GM12878 (cell line): Measurements from ENCODE around the gene OR4D5. TPM values are rescaled to one million over a fixed set of nuclear protein-coding genes. Genes with fewer than 3 reads are reported as not detected.

Experiments used
- ATAC-seq: fragments of 200-7000 bp; cut with Tn5 transposase; 3 replicates; pipeline ENCODE4 v1.9.1; 2020; ENCODE audit warnings: mild to moderate bottlenecking, moderate library complexity
- BruUV-seq: library from RNA; stranded (reverse); fragments of 400-500 nt; replicated peaks from 2 replicates; lab custom pipeline; 2021; lab: Mats Ljungman, UMichigan
- CTCF ChIA-PET: fragments of 300-600 bp; sonication (Branson Sonifier 250); formaldehyde crosslinking; extraction: SDS; loops from one replicate; lab custom pipeline; 2021; ENCODE audit warnings: inconsistent platforms; lab: Yijun Ruan, JAX
- POLR2A ChIA-PET: fragments of 350-600 bp; formaldehyde crosslinking; extraction: SDS; loops from one replicate; lab custom pipeline; 2021; ENCODE audit warnings: inconsistent platforms; lab: Charles Lee
- RAD21 ChIA-PET: fragments of 300-600 bp; sonication (Branson Sonifier 250); formaldehyde crosslinking; loops from one replicate; lab custom pipeline; 2023; ENCODE audit warnings: antibody characterized with exemption; ENCODE audit not compliant: unreplicated experiment; lab: Charles Lee
- SMC1A ChIA-PET: fragments of 300-600 bp; sonication (Branson Sonifier 250); formaldehyde crosslinking; loops from one replicate; lab custom pipeline; 2023; ENCODE audit not compliant: unreplicated experiment, uncharacterized antibody; lab: Charles Lee
- DNase-seq: peaks from one replicate; pipeline ENCODE4 v3.0.0-alpha.2; 2011; ENCODE audit warnings: low read depth, low spot score
- FAIRE-seq: peaks from 3 replicates; lab custom pipeline; 2011; peaks lifted over from hg19 to GRCh38; lab: Jason Lieb, UNC
- H2AFZ ChIP-seq: 2 replicates; pipeline ENCODE4 v1.6.0; 2011; ENCODE audit warnings: low read depth, low read length, control low read depth; ENCODE audit not compliant: control insufficient read depth
- H3K27ac ChIP-seq: 2 replicates; pipeline ENCODE4 v1.5.1; 2011; ENCODE audit warnings: control low read depth; ENCODE audit not compliant: control insufficient read depth, insufficient read depth
- H3K27me3 ChIP-seq, 2 experiments: replicated peaks in 1 of 2; 2 replicates each; pipeline versions ENCODE4 v1.6.0 to v1.6.1; 2011; ENCODE audit warnings: low read length in 1 of 2; ENCODE audit not compliant: control insufficient read depth in 2 of 2, insufficient read depth in 2 of 2
- H3K36me3 ChIP-seq, 2 experiments: 2 replicates each; pipeline ENCODE4 v1.5.1; 2011; ENCODE audit warnings: low read length in 1 of 2; ENCODE audit not compliant: control insufficient read depth in 2 of 2, insufficient read depth in 2 of 2
- H3K4me1 ChIP-seq: 2 replicates; pipeline ENCODE4 v1.6.1; 2011; ENCODE audit warnings: mild to moderate bottlenecking, low read length, moderate library complexity, mixed read lengths; ENCODE audit not compliant: control insufficient read depth, insufficient read depth
- H3K4me2 ChIP-seq: 2 replicates; pipeline ENCODE4 v1.6.0; 2011; ENCODE audit warnings: control low read depth; ENCODE audit not compliant: control insufficient read depth, insufficient read depth
- H3K4me3 ChIP-seq: fragments of 200-600 bp; sonication (generic); 2 replicates; pipeline ENCODE4 v1.5.1; 2016
- H3K79me2 ChIP-seq: 2 replicates; pipeline ENCODE4 v1.6.0; 2011; ENCODE audit warnings: low read length; ENCODE audit not compliant: control insufficient read depth, insufficient read depth
- H3K9ac ChIP-seq: 2 replicates; pipeline ENCODE4 v1.8.0; 2011; ENCODE audit warnings: low read length, control low read depth, mixed read lengths; ENCODE audit not compliant: control insufficient read depth, insufficient read depth
- H3K9me3 ChIP-seq: replicated peaks from 3 replicates; pipeline ENCODE4 v1.5.1; 2011; ENCODE audit warnings: mild to moderate bottlenecking, low read length; ENCODE audit not compliant: control insufficient read depth, insufficient read depth
- H4K20me1 ChIP-seq: 2 replicates; pipeline ENCODE4 v1.6.0; 2011; ENCODE audit not compliant: control insufficient read depth, insufficient read depth
- EED ChIP-seq: sonication (generic); IDR thresholded peaks from 2 replicates; pipeline ENCODE4 v1.6.1; 2016; ENCODE audit warnings: antibody characterized with exemption, low read depth
- MYC ChIP-seq: IDR thresholded peaks from 2 replicates; pipeline ENCODE4 v1.6.1; 2011; ENCODE audit warnings: mild to moderate bottlenecking, low read length, moderate library complexity, inconsistent platforms; ENCODE audit not compliant: insufficient read depth, insufficient replicate concordance, insufficient read length, severe bottlenecking
- POU2F2 ChIP-seq: IDR thresholded peaks from 3 replicates; pipeline ENCODE4 v1.6.1; 2011; ENCODE audit warnings: low read depth, mild to moderate bottlenecking, low read length, borderline replicate concordance
- RAD21 ChIP-seq: IDR thresholded peaks from 2 replicates; pipeline ENCODE4 v1.6.1; 2011; ENCODE audit warnings: mild to moderate bottlenecking, low read depth, low read length, moderate library complexity; ENCODE audit not compliant: insufficient read depth
- STAT3 ChIP-seq: IDR thresholded peaks from 2 replicates; pipeline ENCODE4 v1.6.1; 2011; ENCODE audit warnings: low read depth, low read length, improper control_type of control experiment
- WGBS: methylation state at CpG from one replicate; pipeline ENCODE4 v1.1.6; 2016; ENCODE audit warnings: low lambda C conversion rate; ENCODE audit not compliant: insufficient replicate concordance, insufficient coverage; ENCODE audit errors: missing lambda C conversion rate; 5-methylcytosine and 5-hydroxymethylcytosine counted together
- in situ Hi-C: fragments of 300-500 bp; cut with MboI; formaldehyde crosslinking; loops from 9 replicates; pipeline ENCODE4 v1.14.3; 2018; ENCODE audit warnings: mixed read lengths
- intact Hi-C: fragments of 100-400 bp; cut with micrococcal nuclease; formaldehyde crosslinking; loops from one replicate; pipeline ENCODE4 v1.14.2; 2022; ENCODE audit not compliant: unreplicated experiment
- polyA plus RNA-seq, 11 experiments: library from polyadenylated mRNA; depleted of rRNA in 4 of 11; unstranded in 6 of 11; stranded (reverse) in 5 of 11; fragments of >200 nt; fragmentation: Nextera tagmentation in 4 of 11; fragmentation: Illumina TruSeq in 1 of 11; extraction: Ambion mirVana in 4 of 11; extraction: Trizol in 1 of 11; gene quantifications; 1 replicate in 1 of 11; 2 replicates in 10 of 11; pipeline versions ENCODE4 v1.2.1 to v1.2.3, GENCODE V29; 2011 to 2016; ENCODE audit warnings: inconsistent platforms in 2 of 11, missing spikeins in 2 of 11, low read depth in 1 of 11
- total RNA-seq, 4 experiments: library from RNA; depleted of rRNA in 3 of 4; stranded (reverse); fragments of >200 nt in 3 of 4; fragmentation: Illumina TruSeq in 1 of 4; extraction: Trizol in 1 of 4; gene quantifications; 2 replicates each; pipeline versions ENCODE4 v1.2.1 to v1.2.3, GENCODE V29; 2013 to 2021
- TF ChIP-seq, protein P1 (sequence below): fragments of 450-650 bp; IDR thresholded peaks from 2 replicates; pipeline ENCODE4 v1.6.1; 2016; ENCODE audit warnings: mild to moderate bottlenecking, moderate library complexity, borderline replicate concordance
- TF ChIP-seq, protein P2 (sequence below): fragments of 450-650 bp; formaldehyde crosslinking; IDR thresholded peaks from 2 replicates; pipeline ENCODE4 v1.5.0; 2022; ENCODE audit warnings: mild to moderate bottlenecking, missing genetic modification characterization
- TF ChIP-seq, protein P3 (sequence below): IDR thresholded peaks from 2 replicates; pipeline ENCODE4 v1.6.1; 2012; ENCODE audit warnings: low read length, inconsistent platforms
- TF ChIP-seq, protein P4 (sequence below): IDR thresholded peaks from 2 replicates; pipeline ENCODE4 v1.6.1; 2012; ENCODE audit warnings: improper control_type of control experiment, low read depth, low read length; ENCODE audit not compliant: insufficient replicate concordance

The OR4D5 gene
- total and polyA plus RNA-seq, 10 of the 15 experiments (the other 5 are each of a cell fraction or from before 2014, with no cell fraction given) = not detected

DNA sequence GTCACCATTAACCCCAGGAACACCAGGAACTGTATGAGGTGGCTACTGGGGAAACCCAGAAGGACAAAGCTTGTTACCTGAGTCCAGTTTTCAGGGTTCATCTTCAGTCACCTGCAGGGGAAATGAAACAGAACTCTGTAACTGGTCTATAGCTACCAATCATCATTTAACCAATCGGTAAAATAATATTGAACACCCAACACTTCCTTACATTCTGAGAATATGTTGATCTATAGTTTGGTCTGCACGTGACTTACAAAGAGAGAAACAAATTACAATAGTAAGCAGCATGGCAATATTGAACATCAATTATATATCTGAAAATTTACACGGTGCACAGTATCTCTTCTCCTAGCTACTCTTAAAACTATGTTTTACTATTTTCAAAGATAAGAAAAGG, 4.3 kb downstream of the OR4D5 start, which contains the start of gene OR6T1:
Gene OR6T1, minus strand, starts transcription at position 101 of the 400 bp plus-strand sequence. Its CDS starts 0 bp downstream, at position 101.
- Histone ChIP-seq H2AFZ (no peak within 1 kb of the TSS), H3K27ac (no peak within 1 kb of the TSS), H3K9ac (no peak within 1 kb of the TSS), H3K4me2 (no peak within 1 kb of the TSS), H3K27me3 (no peaks in the 10 kb centered on the region; a peak in 1 of 4 replicates), H3K4me3 (no peak within 1 kb of the TSS), H3K9me3 (no peaks in the 10 kb centered on the region), H3K4me1 (no peaks in the 10 kb centered on the region), H3K79me2 (no peaks in the 10 kb centered on the region), H4K20me1 (no peaks in the 10 kb centered on the region), H3K36me3 (no peaks in the 10 kb centered on the region)
- no peak for DNase-seq
- SMC1A ChIA-PET = no interaction called here
- WGBS = 57% methylated on average over 3 of the region's 3 CpGs
- POLR2A ChIA-PET = no interaction called here
- BruUV-seq = no TSS peak
- no peak for ATAC-seq
- intact Hi-C loops (no loop called here), in situ Hi-C loops (no loop called here)
- CTCF ChIA-PET = interaction anchor here (0.7 kb wide), 1 partner anchor 15 kb away, joined by 3 read pairs; no protein-coding TSS in a partner anchor
- RAD21 ChIA-PET = no interaction called here
- no peak for FAIRE-seq
- TF ChIP-seq, protein P1, sequence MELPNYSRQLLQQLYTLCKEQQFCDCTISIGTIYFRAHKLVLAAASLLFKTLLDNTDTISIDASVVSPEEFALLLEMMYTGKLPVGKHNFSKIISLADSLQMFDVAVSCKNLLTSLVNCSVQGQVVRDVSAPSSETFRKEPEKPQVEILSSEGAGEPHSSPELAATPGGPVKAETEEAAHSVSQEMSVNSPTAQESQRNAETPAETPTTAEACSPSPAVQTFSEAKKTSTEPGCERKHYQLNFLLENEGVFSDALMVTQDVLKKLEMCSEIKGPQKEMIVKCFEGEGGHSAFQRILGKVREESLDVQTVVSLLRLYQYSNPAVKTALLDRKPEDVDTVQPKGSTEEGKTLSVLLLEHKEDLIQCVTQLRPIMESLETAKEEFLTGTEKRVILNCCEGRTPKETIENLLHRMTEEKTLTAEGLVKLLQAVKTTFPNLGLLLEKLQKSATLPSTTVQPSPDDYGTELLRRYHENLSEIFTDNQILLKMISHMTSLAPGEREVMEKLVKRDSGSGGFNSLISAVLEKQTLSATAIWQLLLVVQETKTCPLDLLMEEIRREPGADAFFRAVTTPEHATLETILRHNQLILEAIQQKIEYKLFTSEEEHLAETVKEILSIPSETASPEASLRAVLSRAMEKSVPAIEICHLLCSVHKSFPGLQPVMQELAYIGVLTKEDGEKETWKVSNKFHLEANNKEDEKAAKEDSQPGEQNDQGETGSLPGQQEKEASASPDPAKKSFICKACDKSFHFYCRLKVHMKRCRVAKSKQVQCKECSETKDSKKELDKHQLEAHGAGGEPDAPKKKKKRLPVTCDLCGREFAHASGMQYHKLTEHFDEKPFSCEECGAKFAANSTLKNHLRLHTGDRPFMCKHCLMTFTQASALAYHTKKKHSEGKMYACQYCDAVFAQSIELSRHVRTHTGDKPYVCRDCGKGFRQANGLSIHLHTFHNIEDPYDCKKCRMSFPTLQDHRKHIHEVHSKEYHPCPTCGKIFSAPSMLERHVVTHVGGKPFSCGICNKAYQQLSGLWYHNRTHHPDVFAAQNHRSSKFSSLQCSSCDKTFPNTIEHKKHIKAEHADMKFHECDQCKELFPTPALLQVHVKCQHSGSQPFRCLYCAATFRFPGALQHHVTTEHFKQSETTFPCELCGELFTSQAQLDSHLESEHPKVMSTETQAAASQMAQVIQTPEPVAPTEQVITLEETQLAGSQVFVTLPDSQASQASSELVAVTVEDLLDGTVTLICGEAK = no peak
- TF ChIP-seq MYC (no peak), STAT3 (no peak), RAD21 (no peak), POU2F2 (no peak), EED (no peak)
- TF ChIP-seq, protein P2, sequence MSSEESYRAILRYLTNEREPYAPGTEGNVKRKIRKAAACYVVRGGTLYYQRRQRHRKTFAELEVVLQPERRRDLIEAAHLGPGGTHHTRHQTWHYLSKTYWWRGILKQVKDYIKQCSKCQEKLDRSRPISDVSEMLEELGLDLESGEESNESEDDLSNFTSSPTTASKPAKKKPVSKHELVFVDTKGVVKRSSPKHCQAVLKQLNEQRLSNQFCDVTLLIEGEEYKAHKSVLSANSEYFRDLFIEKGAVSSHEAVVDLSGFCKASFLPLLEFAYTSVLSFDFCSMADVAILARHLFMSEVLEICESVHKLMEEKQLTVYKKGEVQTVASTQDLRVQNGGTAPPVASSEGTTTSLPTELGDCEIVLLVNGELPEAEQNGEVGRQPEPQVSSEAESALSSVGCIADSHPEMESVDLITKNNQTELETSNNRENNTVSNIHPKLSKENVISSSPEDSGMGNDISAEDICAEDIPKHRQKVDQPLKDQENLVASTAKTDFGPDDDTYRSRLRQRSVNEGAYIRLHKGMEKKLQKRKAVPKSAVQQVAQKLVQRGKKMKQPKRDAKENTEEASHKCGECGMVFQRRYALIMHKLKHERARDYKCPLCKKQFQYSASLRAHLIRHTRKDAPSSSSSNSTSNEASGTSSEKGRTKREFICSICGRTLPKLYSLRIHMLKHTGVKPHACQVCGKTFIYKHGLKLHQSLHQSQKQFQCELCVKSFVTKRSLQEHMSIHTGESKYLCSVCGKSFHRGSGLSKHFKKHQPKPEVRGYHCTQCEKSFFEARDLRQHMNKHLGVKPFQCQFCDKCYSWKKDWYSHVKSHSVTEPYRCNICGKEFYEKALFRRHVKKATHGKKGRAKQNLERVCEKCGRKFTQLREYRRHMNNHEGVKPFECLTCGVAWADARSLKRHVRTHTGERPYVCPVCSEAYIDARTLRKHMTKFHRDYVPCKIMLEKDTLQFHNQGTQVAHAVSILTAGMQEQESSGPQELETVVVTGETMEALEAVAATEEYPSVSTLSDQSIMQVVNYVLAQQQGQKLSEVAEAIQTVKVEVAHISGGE = no peak
- TF ChIP-seq, protein P3, sequence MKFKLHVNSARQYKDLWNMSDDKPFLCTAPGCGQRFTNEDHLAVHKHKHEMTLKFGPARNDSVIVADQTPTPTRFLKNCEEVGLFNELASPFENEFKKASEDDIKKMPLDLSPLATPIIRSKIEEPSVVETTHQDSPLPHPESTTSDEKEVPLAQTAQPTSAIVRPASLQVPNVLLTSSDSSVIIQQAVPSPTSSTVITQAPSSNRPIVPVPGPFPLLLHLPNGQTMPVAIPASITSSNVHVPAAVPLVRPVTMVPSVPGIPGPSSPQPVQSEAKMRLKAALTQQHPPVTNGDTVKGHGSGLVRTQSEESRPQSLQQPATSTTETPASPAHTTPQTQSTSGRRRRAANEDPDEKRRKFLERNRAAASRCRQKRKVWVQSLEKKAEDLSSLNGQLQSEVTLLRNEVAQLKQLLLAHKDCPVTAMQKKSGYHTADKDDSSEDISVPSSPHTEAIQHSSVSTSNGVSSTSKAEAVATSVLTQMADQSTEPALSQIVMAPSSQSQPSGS = no peak
- TF ChIP-seq, protein P4, sequence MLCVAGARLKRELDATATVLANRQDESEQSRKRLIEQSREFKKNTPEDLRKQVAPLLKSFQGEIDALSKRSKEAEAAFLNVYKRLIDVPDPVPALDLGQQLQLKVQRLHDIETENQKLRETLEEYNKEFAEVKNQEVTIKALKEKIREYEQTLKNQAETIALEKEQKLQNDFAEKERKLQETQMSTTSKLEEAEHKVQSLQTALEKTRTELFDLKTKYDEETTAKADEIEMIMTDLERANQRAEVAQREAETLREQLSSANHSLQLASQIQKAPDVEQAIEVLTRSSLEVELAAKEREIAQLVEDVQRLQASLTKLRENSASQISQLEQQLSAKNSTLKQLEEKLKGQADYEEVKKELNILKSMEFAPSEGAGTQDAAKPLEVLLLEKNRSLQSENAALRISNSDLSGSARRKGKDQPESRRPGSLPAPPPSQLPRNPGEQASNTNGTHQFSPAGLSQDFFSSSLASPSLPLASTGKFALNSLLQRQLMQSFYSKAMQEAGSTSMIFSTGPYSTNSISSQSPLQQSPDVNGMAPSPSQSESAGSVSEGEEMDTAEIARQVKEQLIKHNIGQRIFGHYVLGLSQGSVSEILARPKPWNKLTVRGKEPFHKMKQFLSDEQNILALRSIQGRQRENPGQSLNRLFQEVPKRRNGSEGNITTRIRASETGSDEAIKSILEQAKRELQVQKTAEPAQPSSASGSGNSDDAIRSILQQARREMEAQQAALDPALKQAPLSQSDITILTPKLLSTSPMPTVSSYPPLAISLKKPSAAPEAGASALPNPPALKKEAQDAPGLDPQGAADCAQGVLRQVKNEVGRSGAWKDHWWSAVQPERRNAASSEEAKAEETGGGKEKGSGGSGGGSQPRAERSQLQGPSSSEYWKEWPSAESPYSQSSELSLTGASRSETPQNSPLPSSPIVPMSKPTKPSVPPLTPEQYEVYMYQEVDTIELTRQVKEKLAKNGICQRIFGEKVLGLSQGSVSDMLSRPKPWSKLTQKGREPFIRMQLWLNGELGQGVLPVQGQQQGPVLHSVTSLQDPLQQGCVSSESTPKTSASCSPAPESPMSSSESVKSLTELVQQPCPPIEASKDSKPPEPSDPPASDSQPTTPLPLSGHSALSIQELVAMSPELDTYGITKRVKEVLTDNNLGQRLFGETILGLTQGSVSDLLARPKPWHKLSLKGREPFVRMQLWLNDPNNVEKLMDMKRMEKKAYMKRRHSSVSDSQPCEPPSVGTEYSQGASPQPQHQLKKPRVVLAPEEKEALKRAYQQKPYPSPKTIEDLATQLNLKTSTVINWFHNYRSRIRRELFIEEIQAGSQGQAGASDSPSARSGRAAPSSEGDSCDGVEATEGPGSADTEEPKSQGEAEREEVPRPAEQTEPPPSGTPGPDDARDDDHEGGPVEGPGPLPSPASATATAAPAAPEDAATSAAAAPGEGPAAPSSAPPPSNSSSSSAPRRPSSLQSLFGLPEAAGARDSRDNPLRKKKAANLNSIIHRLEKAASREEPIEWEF = no peak
